Renal pelvis (tissue), 4 donors: Measurements from ENCODE around the gene ID2. TPM values are rescaled to one million over a fixed set of nuclear protein-coding genes. Genes with fewer than 3 reads are reported as not detected.

Source experiments
- DNase-seq: peaks from one replicate; pipeline ENCODE4 v3.0.0-alpha.2; 2013
- polyA plus RNA-seq, 3 donors: library from polyadenylated mRNA; unstranded; fragments of 120-200 nt; gene quantifications; one replicate each; pipeline ENCODE4 v1.2.1, GENCODE V29; 2013; ENCODE audit not compliant: insufficient read length in 3 of 3

Gene ID2
- polyA plus RNA-seq, 3 donors, result 284 to 311 (median 290) TPM

GRCh38 chr2:8661736-8662135 is 20.1 kb upstream of the ID2 start:
- DNase-seq, result no peak

GRCh38 chr2:8662239-8662879 is 19.5 kb upstream of the ID2 start:
- DNase-seq, result no peak

- no peak for DNase-seq
Observed at GRCh38 chr2:8663997-8664396, 17.9 kb upstream of the ID2 start.

- no peak for DNase-seq
Observed at GRCh38 chr2:8666581-8666980, 15.3 kb upstream of the ID2 start.

- no peak for DNase-seq
Observed at GRCh38 chr2:8667896-8668512, 13.9 kb upstream of the ID2 start.

- DNase-seq, result no peak
Observed at GRCh38 chr2:8669157-8669817, 12.6 kb upstream of the ID2 start.

- DNase-seq, result no peak
Observed at GRCh38 chr2:8670580-8670979, 11.3 kb upstream of the ID2 start.

GRCh38 chr2:8671176-8671575 is 10.7 kb upstream of the ID2 start:
- no peak for DNase-seq

- no peak for DNase-seq
Observed at GRCh38 chr2:8671802-8672201, 10.1 kb upstream of the ID2 start.

GRCh38 chr2:8672940-8673339 is 8.9 kb upstream of the ID2 start:
- DNase-seq, result no peak

GRCh38 chr2:8673381-8673780 is 8.5 kb upstream of the ID2 start:
- DNase-seq, result no peak

- DNase-seq, result no peak
Observed at GRCh38 chr2:8674420-8675009, 7.3 kb upstream of the ID2 start.

GRCh38 chr2:8675543-8675942 is 6.3 kb upstream of the ID2 start:
- DNase-seq, result no peak

- peak; percentile 83 for DNase-seq
Observed at GRCh38 chr2:8676191-8676920, 5.5 kb upstream of the ID2 start.

- DNase-seq, result peak; percentile 45
Observed at GRCh38 chr2:8676921-8677645, 4.8 kb upstream of the ID2 start.

- DNase-seq, result peak; percentile 79
Observed at GRCh38 chr2:8677646-8678592, 3.9 kb upstream of the ID2 start.

- DNase-seq, result peak; percentile 94
Observed at GRCh38 chr2:8678731-8679566, 2.9 kb upstream of the ID2 start.

GRCh38 chr2:8679567-8679826 is 2.4 kb upstream of the ID2 start:
- DNase-seq, result no peak

- peak; percentile 75 for DNase-seq
Observed at GRCh38 chr2:8679827-8680731, 1.8 kb upstream of the ID2 start.
